Right lobe of liver (tissue), 4 donors: ENCODE results near the gene SYNE3.

Source experiments
- CTCF ChIP-seq, 4 donors: fragments of 200-600 bp in 3 of 4; fragments of 450-650 bp in 1 of 4; IDR thresholded peaks; one replicate each; pipeline versions ENCODE4 v1.5.1 to v1.8.0; 2016 to 2022; ENCODE audit warnings: antibody characterized with exemption in 4 of 4, mild to moderate bottlenecking in 2 of 4
- POLR2A ChIP-seq: fragments of 450-650 bp; IDR thresholded peaks from one replicate; pipeline ENCODE4 v1.6.1; 2017; ENCODE audit warnings: antibody characterized with exemption, mild to moderate bottlenecking
- donor health status: DM: no; HTN: no; CAD: no.
- donor health status: DM: no; HTN: no; CAD: no.
- donor health status: DM: no; HTN: yes; CAD: no.

- TF ChIP-seq CTCF (IDR thresholded peaks at IDR 0.05) (no peak), POLR2A (no peak)
Observed at GRCh38 chr14:95530473-95531276, 14.2 kb upstream of the SYNE3 start.
